ENCODE measurements around the gene MYO10. TPM values are rescaled to one million over a fixed set of nuclear protein-coding genes. Genes with fewer than 3 reads are reported as not detected.

MYO10 gene
- total RNA-seq, 1 experiment from 2014 or later, result 89.8 TPM

DNA sequence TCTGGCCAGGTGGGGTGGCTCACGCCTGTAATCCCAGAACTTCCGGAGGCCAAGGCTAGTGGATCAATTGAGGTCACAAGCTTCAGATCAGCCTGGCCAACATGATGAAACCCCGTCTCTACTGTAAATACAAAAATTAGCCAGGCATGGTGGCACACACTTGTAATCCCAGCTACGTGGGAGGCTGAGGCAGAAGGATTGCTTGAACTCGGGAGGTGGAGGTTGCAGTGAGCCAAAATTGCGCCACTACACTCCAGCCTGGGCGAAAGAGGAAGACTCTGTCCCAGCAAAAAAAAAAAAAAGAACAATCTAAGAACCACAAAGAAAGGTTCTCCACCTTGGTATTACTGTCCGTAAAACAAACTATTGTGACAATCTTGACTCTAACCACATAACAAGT lies 9.7 kb downstream of the MYO10 start (continued):
- TF ChIP-seq USF1 (CRISPR knock-in tag; IDR thresholded peaks at IDR 0.05), result no peak
- TF ChIP-seq, protein P1, sequence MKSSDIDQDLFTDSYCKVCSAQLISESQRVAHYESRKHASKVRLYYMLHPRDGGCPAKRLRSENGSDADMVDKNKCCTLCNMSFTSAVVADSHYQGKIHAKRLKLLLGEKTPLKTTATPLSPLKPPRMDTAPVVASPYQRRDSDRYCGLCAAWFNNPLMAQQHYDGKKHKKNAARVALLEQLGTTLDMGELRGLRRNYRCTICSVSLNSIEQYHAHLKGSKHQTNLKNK (CRISPR knock-in tag; IDR thresholded peaks at IDR 0.05), result no peak
- TF ChIP-seq ZSCAN18 (CRISPR knock-in tag; IDR thresholded peaks at IDR 0.05), result no peak

DNA sequence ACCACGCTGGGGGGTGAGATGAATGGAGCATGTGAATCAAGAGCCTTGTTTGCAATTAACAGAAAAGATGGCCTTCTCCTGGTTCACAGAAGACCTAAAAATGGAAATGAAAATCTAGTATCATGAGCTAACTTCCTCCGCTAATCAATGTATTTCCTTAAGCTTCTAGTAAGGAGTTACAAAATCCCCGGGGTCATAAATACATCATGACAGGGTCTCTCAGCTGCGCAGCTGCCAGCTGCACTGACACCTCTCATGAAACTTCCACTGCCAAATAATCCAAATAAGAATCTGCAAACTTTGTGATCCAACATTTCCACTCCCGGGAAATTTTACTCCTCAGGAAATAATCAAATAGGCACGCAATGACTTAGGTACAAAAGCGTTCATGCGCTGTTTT lies 11.9 kb downstream of the MYO10 start:
- no peak for DNase-seq (ENCODE audit: low spot score)
- peaks cover 3% of the 10 kb centered on the region; the same call in 1 of the 2 replicates for H3K27me3 Mint-ChIP-seq (ENCODE audit: low read depth)
- ChIA-PET POLR2A (no interaction called here), CTCF (no interaction called here)
- H3K36me3 Mint-ChIP-seq, result no peaks in the 10 kb centered on the region; the same call in 1 of the 2 replicates
- no peak overlapping the region for H3K4me3 Mint-ChIP-seq
- H3K4me1 Mint-ChIP-seq, result peaks cover 6% of the 10 kb centered on the region
- 0 out of 2 replicates have a peak overlapping the region, but pooled peaks have one; percentile 2 for H3K27ac Mint-ChIP-seq
- no peak for ATAC-seq
- no peaks in the 10 kb centered on the region for H3K9me3 Mint-ChIP-seq
- TF ChIP-seq ERG (CRISPR knock-in tag; IDR thresholded peaks at IDR 0.05) (no peak), CREB1 (CRISPR knock-in tag; IDR thresholded peaks at IDR 0.05) (no peak), RELA (CRISPR knock-in tag; IDR thresholded peaks at IDR 0.05; ENCODE audit: borderline replicate concordance) (no peak), FOXJ3 (CRISPR knock-in tag; IDR thresholded peaks at IDR 0.05; ENCODE audit: borderline replicate concordance) (no peak), EMX1 (CRISPR knock-in tag; IDR thresholded peaks at IDR 0.05) (no peak), PRRX2 (CRISPR knock-in tag; IDR thresholded peaks at IDR 0.05) (no peak), ATF1 (CRISPR knock-in tag; IDR thresholded peaks at IDR 0.05) (no peak), HMGA2 (CRISPR knock-in tag; IDR thresholded peaks at IDR 0.05) (no peak), ZNF232 (CRISPR knock-in tag; IDR thresholded peaks at IDR 0.05) (no peak), ZNF671 (CRISPR knock-in tag; IDR thresholded peaks at IDR 0.05) (no peak)
- TF ChIP-seq, protein P2, sequence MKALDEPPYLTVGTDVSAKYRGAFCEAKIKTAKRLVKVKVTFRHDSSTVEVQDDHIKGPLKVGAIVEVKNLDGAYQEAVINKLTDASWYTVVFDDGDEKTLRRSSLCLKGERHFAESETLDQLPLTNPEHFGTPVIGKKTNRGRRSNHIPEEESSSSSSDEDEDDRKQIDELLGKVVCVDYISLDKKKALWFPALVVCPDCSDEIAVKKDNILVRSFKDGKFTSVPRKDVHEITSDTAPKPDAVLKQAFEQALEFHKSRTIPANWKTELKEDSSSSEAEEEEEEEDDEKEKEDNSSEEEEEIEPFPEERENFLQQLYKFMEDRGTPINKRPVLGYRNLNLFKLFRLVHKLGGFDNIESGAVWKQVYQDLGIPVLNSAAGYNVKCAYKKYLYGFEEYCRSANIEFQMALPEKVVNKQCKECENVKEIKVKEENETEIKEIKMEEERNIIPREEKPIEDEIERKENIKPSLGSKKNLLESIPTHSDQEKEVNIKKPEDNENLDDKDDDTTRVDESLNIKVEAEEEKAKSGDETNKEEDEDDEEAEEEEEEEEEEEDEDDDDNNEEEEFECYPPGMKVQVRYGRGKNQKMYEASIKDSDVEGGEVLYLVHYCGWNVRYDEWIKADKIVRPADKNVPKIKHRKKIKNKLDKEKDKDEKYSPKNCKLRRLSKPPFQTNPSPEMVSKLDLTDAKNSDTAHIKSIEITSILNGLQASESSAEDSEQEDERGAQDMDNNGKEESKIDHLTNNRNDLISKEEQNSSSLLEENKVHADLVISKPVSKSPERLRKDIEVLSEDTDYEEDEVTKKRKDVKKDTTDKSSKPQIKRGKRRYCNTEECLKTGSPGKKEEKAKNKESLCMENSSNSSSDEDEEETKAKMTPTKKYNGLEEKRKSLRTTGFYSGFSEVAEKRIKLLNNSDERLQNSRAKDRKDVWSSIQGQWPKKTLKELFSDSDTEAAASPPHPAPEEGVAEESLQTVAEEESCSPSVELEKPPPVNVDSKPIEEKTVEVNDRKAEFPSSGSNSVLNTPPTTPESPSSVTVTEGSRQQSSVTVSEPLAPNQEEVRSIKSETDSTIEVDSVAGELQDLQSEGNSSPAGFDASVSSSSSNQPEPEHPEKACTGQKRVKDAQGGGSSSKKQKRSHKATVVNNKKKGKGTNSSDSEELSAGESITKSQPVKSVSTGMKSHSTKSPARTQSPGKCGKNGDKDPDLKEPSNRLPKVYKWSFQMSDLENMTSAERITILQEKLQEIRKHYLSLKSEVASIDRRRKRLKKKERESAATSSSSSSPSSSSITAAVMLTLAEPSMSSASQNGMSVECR (CRISPR knock-in tag; IDR thresholded peaks at IDR 0.05; ENCODE audit: borderline replicate concordance), result no peak
- TF ChIP-seq, protein P3, sequence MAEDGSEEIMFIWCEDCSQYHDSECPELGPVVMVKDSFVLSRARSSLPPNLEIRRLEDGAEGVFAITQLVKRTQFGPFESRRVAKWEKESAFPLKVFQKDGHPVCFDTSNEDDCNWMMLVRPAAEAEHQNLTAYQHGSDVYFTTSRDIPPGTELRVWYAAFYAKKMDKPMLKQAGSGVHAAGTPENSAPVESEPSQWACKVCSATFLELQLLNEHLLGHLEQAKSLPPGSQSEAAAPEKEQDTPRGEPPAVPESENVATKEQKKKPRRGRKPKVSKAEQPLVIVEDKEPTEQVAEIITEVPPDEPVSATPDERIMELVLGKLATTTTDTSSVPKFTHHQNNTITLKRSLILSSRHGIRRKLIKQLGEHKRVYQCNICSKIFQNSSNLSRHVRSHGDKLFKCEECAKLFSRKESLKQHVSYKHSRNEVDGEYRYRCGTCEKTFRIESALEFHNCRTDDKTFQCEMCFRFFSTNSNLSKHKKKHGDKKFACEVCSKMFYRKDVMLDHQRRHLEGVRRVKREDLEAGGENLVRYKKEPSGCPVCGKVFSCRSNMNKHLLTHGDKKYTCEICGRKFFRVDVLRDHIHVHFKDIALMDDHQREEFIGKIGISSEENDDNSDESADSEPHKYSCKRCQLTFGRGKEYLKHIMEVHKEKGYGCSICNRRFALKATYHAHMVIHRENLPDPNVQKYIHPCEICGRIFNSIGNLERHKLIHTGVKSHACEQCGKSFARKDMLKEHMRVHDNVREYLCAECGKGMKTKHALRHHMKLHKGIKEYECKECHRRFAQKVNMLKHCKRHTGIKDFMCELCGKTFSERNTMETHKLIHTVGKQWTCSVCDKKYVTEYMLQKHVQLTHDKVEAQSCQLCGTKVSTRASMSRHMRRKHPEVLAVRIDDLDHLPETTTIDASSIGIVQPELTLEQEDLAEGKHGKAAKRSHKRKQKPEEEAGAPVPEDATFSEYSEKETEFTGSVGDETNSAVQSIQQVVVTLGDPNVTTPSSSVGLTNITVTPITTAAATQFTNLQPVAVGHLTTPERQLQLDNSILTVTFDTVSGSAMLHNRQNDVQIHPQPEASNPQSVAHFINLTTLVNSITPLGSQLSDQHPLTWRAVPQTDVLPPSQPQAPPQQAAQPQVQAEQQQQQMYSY (CRISPR knock-in tag; IDR thresholded peaks at IDR 0.05), result no peak
- TF ChIP-seq, protein P4, sequence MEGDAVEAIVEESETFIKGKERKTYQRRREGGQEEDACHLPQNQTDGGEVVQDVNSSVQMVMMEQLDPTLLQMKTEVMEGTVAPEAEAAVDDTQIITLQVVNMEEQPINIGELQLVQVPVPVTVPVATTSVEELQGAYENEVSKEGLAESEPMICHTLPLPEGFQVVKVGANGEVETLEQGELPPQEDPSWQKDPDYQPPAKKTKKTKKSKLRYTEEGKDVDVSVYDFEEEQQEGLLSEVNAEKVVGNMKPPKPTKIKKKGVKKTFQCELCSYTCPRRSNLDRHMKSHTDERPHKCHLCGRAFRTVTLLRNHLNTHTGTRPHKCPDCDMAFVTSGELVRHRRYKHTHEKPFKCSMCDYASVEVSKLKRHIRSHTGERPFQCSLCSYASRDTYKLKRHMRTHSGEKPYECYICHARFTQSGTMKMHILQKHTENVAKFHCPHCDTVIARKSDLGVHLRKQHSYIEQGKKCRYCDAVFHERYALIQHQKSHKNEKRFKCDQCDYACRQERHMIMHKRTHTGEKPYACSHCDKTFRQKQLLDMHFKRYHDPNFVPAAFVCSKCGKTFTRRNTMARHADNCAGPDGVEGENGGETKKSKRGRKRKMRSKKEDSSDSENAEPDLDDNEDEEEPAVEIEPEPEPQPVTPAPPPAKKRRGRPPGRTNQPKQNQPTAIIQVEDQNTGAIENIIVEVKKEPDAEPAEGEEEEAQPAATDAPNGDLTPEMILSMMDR (IDR thresholded peaks at IDR 0.05), result no peak
- TF ChIP-seq, protein P5, sequence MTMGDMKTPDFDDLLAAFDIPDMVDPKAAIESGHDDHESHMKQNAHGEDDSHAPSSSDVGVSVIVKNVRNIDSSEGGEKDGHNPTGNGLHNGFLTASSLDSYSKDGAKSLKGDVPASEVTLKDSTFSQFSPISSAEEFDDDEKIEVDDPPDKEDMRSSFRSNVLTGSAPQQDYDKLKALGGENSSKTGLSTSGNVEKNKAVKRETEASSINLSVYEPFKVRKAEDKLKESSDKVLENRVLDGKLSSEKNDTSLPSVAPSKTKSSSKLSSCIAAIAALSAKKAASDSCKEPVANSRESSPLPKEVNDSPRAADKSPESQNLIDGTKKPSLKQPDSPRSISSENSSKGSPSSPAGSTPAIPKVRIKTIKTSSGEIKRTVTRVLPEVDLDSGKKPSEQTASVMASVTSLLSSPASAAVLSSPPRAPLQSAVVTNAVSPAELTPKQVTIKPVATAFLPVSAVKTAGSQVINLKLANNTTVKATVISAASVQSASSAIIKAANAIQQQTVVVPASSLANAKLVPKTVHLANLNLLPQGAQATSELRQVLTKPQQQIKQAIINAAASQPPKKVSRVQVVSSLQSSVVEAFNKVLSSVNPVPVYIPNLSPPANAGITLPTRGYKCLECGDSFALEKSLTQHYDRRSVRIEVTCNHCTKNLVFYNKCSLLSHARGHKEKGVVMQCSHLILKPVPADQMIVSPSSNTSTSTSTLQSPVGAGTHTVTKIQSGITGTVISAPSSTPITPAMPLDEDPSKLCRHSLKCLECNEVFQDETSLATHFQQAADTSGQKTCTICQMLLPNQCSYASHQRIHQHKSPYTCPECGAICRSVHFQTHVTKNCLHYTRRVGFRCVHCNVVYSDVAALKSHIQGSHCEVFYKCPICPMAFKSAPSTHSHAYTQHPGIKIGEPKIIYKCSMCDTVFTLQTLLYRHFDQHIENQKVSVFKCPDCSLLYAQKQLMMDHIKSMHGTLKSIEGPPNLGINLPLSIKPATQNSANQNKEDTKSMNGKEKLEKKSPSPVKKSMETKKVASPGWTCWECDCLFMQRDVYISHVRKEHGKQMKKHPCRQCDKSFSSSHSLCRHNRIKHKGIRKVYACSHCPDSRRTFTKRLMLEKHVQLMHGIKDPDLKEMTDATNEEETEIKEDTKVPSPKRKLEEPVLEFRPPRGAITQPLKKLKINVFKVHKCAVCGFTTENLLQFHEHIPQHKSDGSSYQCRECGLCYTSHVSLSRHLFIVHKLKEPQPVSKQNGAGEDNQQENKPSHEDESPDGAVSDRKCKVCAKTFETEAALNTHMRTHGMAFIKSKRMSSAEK (CRISPR knock-in tag; IDR thresholded peaks at IDR 0.05; ENCODE audit: borderline replicate concordance), result no peak
